ENCODE measurements around the gene SIRPD.

The SIRPD gene

DNA sequence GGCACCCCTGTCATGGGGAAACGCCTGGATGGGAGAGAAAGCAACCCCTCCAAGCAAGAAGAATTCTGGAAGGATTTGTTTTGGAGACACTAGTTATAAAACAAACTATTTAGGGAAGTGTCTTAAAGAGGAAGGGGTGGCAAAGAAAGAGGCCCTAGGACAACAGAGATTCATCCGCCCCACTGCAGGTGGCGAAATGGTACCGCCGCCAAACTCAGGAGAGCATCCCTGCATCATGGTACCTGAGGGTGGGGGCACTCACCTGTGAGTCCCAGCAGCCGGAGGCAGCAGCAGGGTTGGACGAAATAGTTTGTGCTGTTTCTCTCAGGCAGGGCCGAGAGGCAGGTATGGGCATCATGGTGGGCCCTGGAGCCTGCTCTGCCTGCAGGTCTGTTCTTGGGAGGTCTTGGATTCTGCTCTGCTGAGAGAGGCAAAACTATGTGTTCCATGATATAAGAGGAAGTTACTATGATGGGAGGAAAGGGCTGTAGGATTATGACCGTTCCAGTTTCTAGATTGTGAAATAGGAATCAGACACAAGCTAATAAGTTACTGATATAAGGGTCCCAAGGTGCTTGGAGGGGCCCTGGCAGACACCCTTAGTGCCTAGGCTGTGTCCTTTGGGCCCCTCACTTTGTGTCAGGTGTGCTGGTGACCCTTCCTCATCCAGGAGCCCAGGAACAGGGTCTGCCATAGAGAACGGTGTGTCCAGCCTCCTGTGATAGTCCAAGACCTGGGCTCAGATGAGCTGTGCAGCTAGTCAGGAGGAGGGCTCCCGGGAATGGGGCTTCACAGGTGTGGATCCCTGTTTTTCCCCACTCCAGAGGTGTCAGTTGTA lies 20.4 kb downstream of the SIRPD start (continued):
- TF ChIP-seq KLF1 (tag by site-specific recombination; IDR thresholded peaks at IDR 0.05): no peak

DNA sequence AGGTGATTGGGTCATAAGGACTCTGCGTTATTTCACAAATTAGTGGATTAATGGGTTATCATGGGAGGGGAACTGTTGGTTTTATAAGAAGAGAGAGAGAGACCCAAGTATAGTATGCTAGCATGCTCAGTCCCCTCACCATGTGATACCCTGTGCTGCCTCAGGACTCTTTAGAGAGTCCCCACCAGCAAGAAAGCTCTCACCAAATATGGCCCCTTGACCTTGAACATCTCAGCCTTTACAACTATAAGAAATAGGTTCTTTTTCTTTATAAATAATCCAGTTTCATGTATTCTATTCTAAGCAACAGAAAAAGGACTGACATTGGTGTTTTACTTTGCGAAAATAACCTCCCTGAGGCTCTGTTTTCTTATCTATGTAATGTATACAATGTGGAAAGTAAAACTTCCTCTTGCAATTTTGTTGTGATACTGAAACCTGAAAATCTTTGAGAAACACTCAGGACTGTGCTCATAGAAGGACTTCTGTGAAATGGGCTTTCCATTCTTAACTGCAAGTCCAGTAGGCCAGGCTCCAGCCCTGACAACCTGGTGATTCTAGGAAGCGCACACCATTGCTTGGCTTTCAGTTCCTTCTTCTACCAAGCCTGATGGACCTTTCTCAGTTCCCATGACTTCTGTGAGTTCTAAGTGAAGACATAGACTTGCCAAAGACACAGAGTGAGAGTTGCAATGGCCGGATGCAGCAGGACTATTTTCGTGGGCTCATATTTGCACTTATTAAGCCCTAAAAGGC lies 21.9 kb downstream of the SIRPD start:
- H3K27ac ChIP-seq (ENCODE audit: extremely low read depth, low read depth, low read length): no peak overlapping the region
- H3K4me1 ChIP-seq (ENCODE audit: control insufficient read depth, insufficient read depth, low read length): no peaks in the 10 kb centered on the region
- no peaks in the 10 kb centered on the region for H3K9me3 ChIP-seq (ENCODE audit: control insufficient read depth, insufficient read depth, low read depth, low read length)
- POLR2A ChIA-PET: no interaction called here
- CTCF ChIA-PET: interaction anchor here (1.0 kb wide), 1 partner anchor 32 kb away, joined by 3 read pairs; no protein-coding TSS in a partner anchor
- H3K36me3 ChIP-seq (ENCODE audit: control insufficient read depth in 2 of 2, insufficient read depth in 1 of 2, low read length in 2 of 2): no peaks in the 10 kb centered on the region
- H3K4me3 ChIP-seq (ENCODE audit: low read depth, low read length): no peak overlapping the region
- TF ChIP-seq ZNF544 (tag by site-specific recombination; IDR thresholded peaks at IDR 0.05) (no peak), ZNF311 (tag by site-specific recombination; IDR thresholded peaks at IDR 0.05; ENCODE audit: borderline replicate concordance) (no peak), ZNF654 (tag by site-specific recombination; IDR thresholded peaks at IDR 0.05; ENCODE audit: low read depth) (no peak), ZBTB48 (tag by site-specific recombination; IDR thresholded peaks at IDR 0.05) (no peak), ZNF621 (tag by site-specific recombination; IDR thresholded peaks at IDR 0.05) (no peak), ZNF610 (tag by site-specific recombination; IDR thresholded peaks at IDR 0.05; ENCODE audit: borderline replicate concordance) (no peak), TCF7L2 (IDR thresholded peaks at IDR 0.05; ENCODE audit: borderline replicate concordance, low read depth, low read length) (no peak), ZSCAN30 (tag by site-specific recombination; IDR thresholded peaks at IDR 0.05) (no peak), ZBTB1 (tag by site-specific recombination; IDR thresholded peaks at IDR 0.05) (no peak), ZFP3 (tag by site-specific recombination; IDR thresholded peaks at IDR 0.05; ENCODE audit: low read depth) (no peak), ZNF518A (tag by site-specific recombination; conservative IDR thresholded peaks at IDR 0.05; ENCODE audit: low read depth) (no peak)
- TF ChIP-seq, protein P1, sequence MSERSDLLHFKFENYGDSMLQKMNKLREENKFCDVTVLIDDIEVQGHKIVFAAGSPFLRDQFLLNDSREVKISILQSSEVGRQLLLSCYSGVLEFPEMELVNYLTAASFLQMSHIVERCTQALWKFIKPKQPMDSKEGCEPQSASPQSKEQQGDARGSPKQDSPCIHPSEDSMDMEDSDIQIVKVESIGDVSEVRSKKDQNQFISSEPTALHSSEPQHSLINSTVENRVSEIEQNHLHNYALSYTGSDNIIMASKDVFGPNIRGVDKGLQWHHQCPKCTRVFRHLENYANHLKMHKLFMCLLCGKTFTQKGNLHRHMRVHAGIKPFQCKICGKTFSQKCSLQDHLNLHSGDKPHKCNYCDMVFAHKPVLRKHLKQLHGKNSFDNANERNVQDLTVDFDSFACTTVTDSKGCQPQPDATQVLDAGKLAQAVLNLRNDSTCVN (tag by site-specific recombination; optimal IDR thresholded peaks at IDR 0.05): no peak
- TF ChIP-seq, protein P2, sequence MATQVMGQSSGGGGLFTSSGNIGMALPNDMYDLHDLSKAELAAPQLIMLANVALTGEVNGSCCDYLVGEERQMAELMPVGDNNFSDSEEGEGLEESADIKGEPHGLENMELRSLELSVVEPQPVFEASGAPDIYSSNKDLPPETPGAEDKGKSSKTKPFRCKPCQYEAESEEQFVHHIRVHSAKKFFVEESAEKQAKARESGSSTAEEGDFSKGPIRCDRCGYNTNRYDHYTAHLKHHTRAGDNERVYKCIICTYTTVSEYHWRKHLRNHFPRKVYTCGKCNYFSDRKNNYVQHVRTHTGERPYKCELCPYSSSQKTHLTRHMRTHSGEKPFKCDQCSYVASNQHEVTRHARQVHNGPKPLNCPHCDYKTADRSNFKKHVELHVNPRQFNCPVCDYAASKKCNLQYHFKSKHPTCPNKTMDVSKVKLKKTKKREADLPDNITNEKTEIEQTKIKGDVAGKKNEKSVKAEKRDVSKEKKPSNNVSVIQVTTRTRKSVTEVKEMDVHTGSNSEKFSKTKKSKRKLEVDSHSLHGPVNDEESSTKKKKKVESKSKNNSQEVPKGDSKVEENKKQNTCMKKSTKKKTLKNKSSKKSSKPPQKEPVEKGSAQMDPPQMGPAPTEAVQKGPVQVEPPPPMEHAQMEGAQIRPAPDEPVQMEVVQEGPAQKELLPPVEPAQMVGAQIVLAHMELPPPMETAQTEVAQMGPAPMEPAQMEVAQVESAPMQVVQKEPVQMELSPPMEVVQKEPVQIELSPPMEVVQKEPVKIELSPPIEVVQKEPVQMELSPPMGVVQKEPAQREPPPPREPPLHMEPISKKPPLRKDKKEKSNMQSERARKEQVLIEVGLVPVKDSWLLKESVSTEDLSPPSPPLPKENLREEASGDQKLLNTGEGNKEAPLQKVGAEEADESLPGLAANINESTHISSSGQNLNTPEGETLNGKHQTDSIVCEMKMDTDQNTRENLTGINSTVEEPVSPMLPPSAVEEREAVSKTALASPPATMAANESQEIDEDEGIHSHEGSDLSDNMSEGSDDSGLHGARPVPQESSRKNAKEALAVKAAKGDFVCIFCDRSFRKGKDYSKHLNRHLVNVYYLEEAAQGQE (tag by site-specific recombination; IDR thresholded peaks at IDR 0.05): no peak
- TF ChIP-seq, protein P3, sequence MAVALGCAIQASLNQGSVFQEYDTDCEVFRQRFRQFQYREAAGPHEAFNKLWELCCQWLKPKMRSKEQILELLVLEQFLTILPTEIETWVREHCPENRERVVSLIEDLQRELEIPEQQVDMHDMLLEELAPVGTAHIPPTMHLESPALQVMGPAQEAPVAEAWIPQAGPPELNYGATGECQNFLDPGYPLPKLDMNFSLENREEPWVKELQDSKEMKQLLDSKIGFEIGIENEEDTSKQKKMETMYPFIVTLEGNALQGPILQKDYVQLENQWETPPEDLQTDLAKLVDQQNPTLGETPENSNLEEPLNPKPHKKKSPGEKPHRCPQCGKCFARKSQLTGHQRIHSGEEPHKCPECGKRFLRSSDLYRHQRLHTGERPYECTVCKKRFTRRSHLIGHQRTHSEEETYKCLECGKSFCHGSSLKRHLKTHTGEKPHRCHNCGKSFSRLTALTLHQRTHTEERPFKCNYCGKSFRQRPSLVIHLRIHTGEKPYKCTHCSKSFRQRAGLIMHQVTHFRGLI (tag by site-specific recombination; IDR thresholded peaks at IDR 0.05): no peak
